Activated CD4-positive, alpha-beta T cell treated with anti-CD3 and anti-CD28 coated beads for 48 hours (primary cell): ENCODE measurements around the gene SIDT1.

Experiments
- DNase-seq: peaks from one replicate; pipeline ENCODE4 v3.0.0-alpha.2; 2020

The SIDT1 gene

GRCh38 chr3:113638910-113639309 is 106.6 kb downstream of the SIDT1 start:
- DNase-seq: no peak

GRCh38 chr3:113643583-113643982 is 111.2 kb downstream of the SIDT1 start:
- DNase-seq: no peak

GRCh38 chr3:113648524-113648923 is 116.2 kb downstream of the SIDT1 start:
- no peak for DNase-seq

- DNase-seq: no peak
Measured at GRCh38 chr3:113649174-113649845, 117.0 kb downstream of the SIDT1 start.

GRCh38 chr3:113654310-113654709 is 122.0 kb downstream of the SIDT1 start:
- no peak for DNase-seq

GRCh38 chr3:113654851-113655250 is 122.5 kb downstream of the SIDT1 start:
- DNase-seq: no peak

- DNase-seq: no peak
Measured at GRCh38 chr3:113658107-113658506, 125.8 kb downstream of the SIDT1 start.

- DNase-seq: no peak
Measured at GRCh38 chr3:113659101-113659541, 126.8 kb downstream of the SIDT1 start.

GRCh38 chr3:113659996-113660395 is 127.6 kb downstream of the SIDT1 start:
- DNase-seq: no peak

- DNase-seq: no peak
Measured at GRCh38 chr3:113660458-113660857, 128.1 kb downstream of the SIDT1 start.

- no peak for DNase-seq
Measured at GRCh38 chr3:113660896-113661295, 128.5 kb downstream of the SIDT1 start.

- DNase-seq: no peak
Measured at GRCh38 chr3:113662824-113663223, 130.5 kb downstream of the SIDT1 start.

GRCh38 chr3:113663324-113663750 is 131.0 kb downstream of the SIDT1 start:
- no peak for DNase-seq

- no peak for DNase-seq
Measured at GRCh38 chr3:113663761-113664160, 131.4 kb downstream of the SIDT1 start.

GRCh38 chr3:113664523-113665094 is 132.3 kb downstream of the SIDT1 start:
- DNase-seq: no peak

GRCh38 chr3:113668015-113668414 is 135.7 kb downstream of the SIDT1 start:
- DNase-seq: no peak

- no peak for DNase-seq
Measured at GRCh38 chr3:113673593-113673992, 141.2 kb downstream of the SIDT1 start.

GRCh38 chr3:113676261-113676660 is 143.9 kb downstream of the SIDT1 start:
- DNase-seq: no peak

GRCh38 chr3:113677737-113678136 is 145.4 kb downstream of the SIDT1 start:
- no peak for DNase-seq

GRCh38 chr3:113678773-113679172 is 146.4 kb downstream of the SIDT1 start:
- DNase-seq: no peak
